GM23338 (cell line): ENCODE results near the gene MAP2K3. TPM values are rescaled to one million over a fixed set of nuclear protein-coding genes. Genes with fewer than 3 reads are reported as not detected.

ENCODE experiments used
- ATAC-seq: fragments of 200-7000 bp; cut with Tn5 transposase; 3 replicates; pipeline ENCODE4 v1.9.1; 2020
- DNase-seq: peaks from one replicate; pipeline ENCODE4 v3.0.0-alpha.2; 2015; ENCODE audit warnings: low spot score
- H2AFZ ChIP-seq: fragments of 200-600 bp; sonication (generic); 2 replicates; pipeline ENCODE4 v1.8.0; 2016; ENCODE audit warnings: antibody characterized with exemption, mild to moderate bottlenecking, moderate library complexity
- H3F3A ChIP-seq: fragments of 200-600 bp; sonication (generic); replicated peaks from 2 replicates; pipeline ENCODE4 v1.8.0; 2017; ENCODE audit warnings: antibody characterized with exemption, mixed run types, low read depth
- H3K27ac ChIP-seq: fragments of 200-600 bp; sonication (generic); 2 replicates; pipeline ENCODE4 v1.6.1; 2016; ENCODE audit warnings: low read depth
- H3K27me3 ChIP-seq: fragments of 200-600 bp; sonication (generic); 2 replicates; pipeline ENCODE4 v1.8.0; 2016; ENCODE audit warnings: mild to moderate bottlenecking, mixed run types, moderate library complexity; ENCODE audit not compliant: insufficient read depth
- H3K36me3 ChIP-seq: fragments of 200-600 bp; sonication (generic); 2 replicates; pipeline ENCODE4 v1.8.0; 2016; ENCODE audit warnings: mild to moderate bottlenecking; ENCODE audit not compliant: insufficient read depth
- H3K4me1 ChIP-seq: fragments of 200-600 bp; sonication (generic); 2 replicates; pipeline ENCODE4 v1.8.0; 2016; ENCODE audit warnings: mild to moderate bottlenecking, moderate library complexity; ENCODE audit not compliant: insufficient read depth
- H3K4me2 ChIP-seq: fragments of 200-600 bp; sonication (generic); 2 replicates; pipeline ENCODE4 v1.7.1; 2017; ENCODE audit warnings: mixed run types
- H3K4me3 ChIP-seq: fragments of 200-600 bp; sonication (generic); 2 replicates; pipeline ENCODE4 v1.6.1; 2016; ENCODE audit warnings: mixed run types
- H3K79me2 ChIP-seq: fragments of 200-600 bp; sonication (generic); replicated peaks from 2 replicates; pipeline ENCODE4 v1.8.0; 2017; ENCODE audit warnings: mild to moderate bottlenecking; ENCODE audit not compliant: insufficient read depth
- H3K9me2 ChIP-seq: fragments of 200-600 bp; sonication (generic); 2 replicates; pipeline ENCODE4 v1.8.0; 2017; ENCODE audit not compliant: insufficient read depth
- H4K20me1 ChIP-seq: fragments of 200-600 bp; sonication (generic); replicated peaks from 2 replicates; pipeline ENCODE4 v1.8.0; 2017; ENCODE audit warnings: mild to moderate bottlenecking; ENCODE audit not compliant: insufficient read depth
- H3K27ac Mint-ChIP-seq: 2 replicates; pipeline ENCODE4 v1.8.0; 2020; ENCODE audit warnings: inconsistent platforms, mild to moderate bottlenecking, moderate library complexity, mixed read lengths
- H3K27me3 Mint-ChIP-seq: 3 replicates; pipeline ENCODE4 v1.8.0; 2022; ENCODE audit warnings: low read depth, mild to moderate bottlenecking, moderate library complexity, mixed read lengths, inconsistent platforms; ENCODE audit not compliant: insufficient read depth, poor library complexity
- H3K36me3 Mint-ChIP-seq: 3 replicates; pipeline ENCODE4 v1.8.0; 2021; ENCODE audit warnings: low read depth, mild to moderate bottlenecking, inconsistent platforms, moderate library complexity, mixed read lengths
- H3K4me1 Mint-ChIP-seq: 3 replicates; pipeline ENCODE4 v1.8.0; 2020; ENCODE audit warnings: mild to moderate bottlenecking, inconsistent platforms, mixed read lengths
- H3K4me3 Mint-ChIP-seq: 3 replicates; pipeline ENCODE4 v1.8.0; 2021; ENCODE audit warnings: moderate library complexity, mild to moderate bottlenecking, inconsistent platforms, mixed read lengths
- H3K9me3 Mint-ChIP-seq: 3 replicates; pipeline ENCODE4 v1.8.0; 2020; ENCODE audit warnings: moderate library complexity, mild to moderate bottlenecking, inconsistent platforms, mixed read lengths
- CREB1 ChIP-seq: fragments of 250-450 bp; sonication (Bioruptor Pico); IDR thresholded peaks from 2 replicates; pipeline ENCODE4 v1.5.0; 2020; ENCODE audit warnings: low read depth, mild to moderate bottlenecking, moderate library complexity
- EZH2 ChIP-seq: fragments of 200-600 bp; sonication (generic); IDR thresholded peaks from one replicate; pipeline ENCODE4 v1.8.0; 2017; ENCODE audit warnings: antibody characterized with exemption, mild to moderate bottlenecking, low read depth; ENCODE audit not compliant: unreplicated experiment
- EZH2phosphoT487 ChIP-seq: fragments of 200-600 bp; sonication (generic); IDR thresholded peaks from one replicate; pipeline ENCODE4 v1.8.1; 2018; ENCODE audit warnings: antibody characterized with exemption; ENCODE audit not compliant: unreplicated experiment
- STAT1 ChIP-seq: IDR thresholded peaks from one replicate; pipeline ENCODE4 v1.6.1; 2016; ENCODE audit warnings: antibody characterized with exemption; ENCODE audit not compliant: unreplicated experiment
- ZNF114 ChIP-seq: fragments of 250-450 bp; sonication (Bioruptor Pico); IDR thresholded peaks from 2 replicates; pipeline ENCODE4 v1.5.0; 2020; ENCODE audit warnings: mild to moderate bottlenecking, moderate library complexity
- ZNF331 ChIP-seq: fragments of 250-450 bp; sonication (Bioruptor Pico); IDR thresholded peaks from 2 replicates; pipeline ENCODE4 v1.5.0; 2020; ENCODE audit warnings: low read depth, mild to moderate bottlenecking, moderate library complexity
- polyA plus RNA-seq: library from polyadenylated mRNA; unstranded; fragments of >200 nt; fragmentation: Nextera tagmentation; extraction: Ambion mirVana; gene quantifications from 2 replicates; pipeline ENCODE4 v1.2.1, GENCODE V29; 2016
- total RNA-seq: library from RNA; depleted of rRNA; stranded (reverse); fragments of >200 nt; shearing (Covaris generic); gene quantifications from 2 replicates; pipeline ENCODE4 v1.2.3, GENCODE V29; 2014
- TF ChIP-seq, protein P1 (sequence below): IDR thresholded peaks from one replicate; pipeline ENCODE4 v1.6.1; 2018; ENCODE audit warnings: antibody characterized with exemption; ENCODE audit not compliant: unreplicated experiment

MAP2K3 gene
- total and polyA plus RNA-seq, 2 experiments from 2014 or later = 28.5 to 31.7 TPM

DNA sequence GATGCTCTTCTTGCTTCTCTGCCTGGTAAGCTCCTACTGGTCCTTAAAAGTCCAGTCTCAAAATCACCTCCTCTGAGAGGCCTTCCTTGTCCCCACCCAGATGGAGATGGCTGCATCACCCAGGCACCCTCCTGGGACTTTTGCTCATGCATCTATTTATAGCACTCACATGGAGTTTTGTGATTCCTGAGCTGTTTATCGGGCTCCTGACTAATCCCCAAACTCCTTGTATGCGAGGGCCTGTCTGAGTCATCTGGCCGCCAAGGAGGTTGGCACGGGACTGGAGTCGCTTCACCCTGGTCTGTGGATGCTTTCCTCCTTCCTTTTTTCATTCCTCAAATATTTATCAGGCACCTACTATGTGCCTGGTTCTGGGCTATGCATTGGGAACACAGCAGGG is 2.3 kb upstream of the MAP2K3 start (continued):
- TF ChIP-seq, protein P1, sequence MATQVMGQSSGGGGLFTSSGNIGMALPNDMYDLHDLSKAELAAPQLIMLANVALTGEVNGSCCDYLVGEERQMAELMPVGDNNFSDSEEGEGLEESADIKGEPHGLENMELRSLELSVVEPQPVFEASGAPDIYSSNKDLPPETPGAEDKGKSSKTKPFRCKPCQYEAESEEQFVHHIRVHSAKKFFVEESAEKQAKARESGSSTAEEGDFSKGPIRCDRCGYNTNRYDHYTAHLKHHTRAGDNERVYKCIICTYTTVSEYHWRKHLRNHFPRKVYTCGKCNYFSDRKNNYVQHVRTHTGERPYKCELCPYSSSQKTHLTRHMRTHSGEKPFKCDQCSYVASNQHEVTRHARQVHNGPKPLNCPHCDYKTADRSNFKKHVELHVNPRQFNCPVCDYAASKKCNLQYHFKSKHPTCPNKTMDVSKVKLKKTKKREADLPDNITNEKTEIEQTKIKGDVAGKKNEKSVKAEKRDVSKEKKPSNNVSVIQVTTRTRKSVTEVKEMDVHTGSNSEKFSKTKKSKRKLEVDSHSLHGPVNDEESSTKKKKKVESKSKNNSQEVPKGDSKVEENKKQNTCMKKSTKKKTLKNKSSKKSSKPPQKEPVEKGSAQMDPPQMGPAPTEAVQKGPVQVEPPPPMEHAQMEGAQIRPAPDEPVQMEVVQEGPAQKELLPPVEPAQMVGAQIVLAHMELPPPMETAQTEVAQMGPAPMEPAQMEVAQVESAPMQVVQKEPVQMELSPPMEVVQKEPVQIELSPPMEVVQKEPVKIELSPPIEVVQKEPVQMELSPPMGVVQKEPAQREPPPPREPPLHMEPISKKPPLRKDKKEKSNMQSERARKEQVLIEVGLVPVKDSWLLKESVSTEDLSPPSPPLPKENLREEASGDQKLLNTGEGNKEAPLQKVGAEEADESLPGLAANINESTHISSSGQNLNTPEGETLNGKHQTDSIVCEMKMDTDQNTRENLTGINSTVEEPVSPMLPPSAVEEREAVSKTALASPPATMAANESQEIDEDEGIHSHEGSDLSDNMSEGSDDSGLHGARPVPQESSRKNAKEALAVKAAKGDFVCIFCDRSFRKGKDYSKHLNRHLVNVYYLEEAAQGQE = no peak
- no peak for TF ChIP-seq CREB1 (CRISPR knock-in tag)
- TF ChIP-seq EZH2phosphoT487 = no peak
- TF ChIP-seq ZNF331 (CRISPR knock-in tag) = no peak
- TF ChIP-seq STAT1 = no peak
- TF ChIP-seq EZH2 = no peak

DNA sequence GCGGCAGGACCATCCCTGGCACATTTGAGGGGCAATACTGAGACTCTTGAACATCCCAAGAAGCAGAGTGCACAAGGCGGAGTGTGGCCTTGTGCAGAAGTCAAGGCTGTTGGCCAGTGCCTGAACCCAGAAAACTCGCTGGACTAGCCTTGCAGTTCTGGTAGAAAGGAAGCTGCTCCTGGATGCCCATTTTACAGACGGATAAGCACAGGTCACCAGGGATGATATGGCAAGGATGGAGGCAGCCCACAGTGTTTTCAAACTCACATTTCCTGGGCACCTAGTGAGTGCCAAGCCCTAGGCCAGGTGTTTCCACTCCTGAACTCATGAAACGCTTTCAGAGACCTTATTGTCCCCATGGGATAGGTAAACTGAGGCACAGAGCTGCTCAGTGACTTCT is 1.7 kb upstream of the MAP2K3 start:
- H3K27me3 Mint-ChIP-seq = peaks cover 35% of the 10 kb centered on the region
- Histone ChIP-seq H4K20me1 (no peaks in the 10 kb centered on the region; the same call in 1 of the 2 replicates), H3K4me1 (peaks cover 10% of the 10 kb centered on the region), H3K9me2 (no peaks in the 10 kb centered on the region), H3F3A (no peaks in the 10 kb centered on the region), H3K4me2 (no peak overlapping the region), H3K36me3 (no peaks in the 10 kb centered on the region), H3K27me3 (peaks cover 27% of the 10 kb centered on the region), H2AFZ (no peak overlapping the region), H3K4me3 (no peak overlapping the region), H3K79me2 (peaks cover 28% of the 10 kb centered on the region), H3K27ac (no peak overlapping the region)
- no peak overlapping the region for H3K27ac Mint-ChIP-seq
- ATAC-seq = no peak
- H3K4me1 Mint-ChIP-seq = peaks cover 19% of the 10 kb centered on the region
- H3K4me3 Mint-ChIP-seq = no peak overlapping the region; the same call in 2 of the 3 replicates
- TF ChIP-seq ZNF114 (CRISPR knock-in tag) = no peak
- TF ChIP-seq, protein P1 = no peak
- no peaks in the 10 kb centered on the region for H3K9me3 Mint-ChIP-seq
- DNase-seq = no peak
- no peaks in the 10 kb centered on the region; the same call in 2 of the 3 replicates for H3K36me3 Mint-ChIP-seq
